ENCODE results near the gene CASQ2. TPM values are rescaled to one million over a fixed set of nuclear protein-coding genes. Genes with fewer than 3 reads are reported as not detected.
A peak's percentile ranks its signal among the peaks of the same experiment; 100 is the strongest.

Gene CASQ2
- total RNA-seq, 1 experiment from 2014 or later = not detected

DNA sequence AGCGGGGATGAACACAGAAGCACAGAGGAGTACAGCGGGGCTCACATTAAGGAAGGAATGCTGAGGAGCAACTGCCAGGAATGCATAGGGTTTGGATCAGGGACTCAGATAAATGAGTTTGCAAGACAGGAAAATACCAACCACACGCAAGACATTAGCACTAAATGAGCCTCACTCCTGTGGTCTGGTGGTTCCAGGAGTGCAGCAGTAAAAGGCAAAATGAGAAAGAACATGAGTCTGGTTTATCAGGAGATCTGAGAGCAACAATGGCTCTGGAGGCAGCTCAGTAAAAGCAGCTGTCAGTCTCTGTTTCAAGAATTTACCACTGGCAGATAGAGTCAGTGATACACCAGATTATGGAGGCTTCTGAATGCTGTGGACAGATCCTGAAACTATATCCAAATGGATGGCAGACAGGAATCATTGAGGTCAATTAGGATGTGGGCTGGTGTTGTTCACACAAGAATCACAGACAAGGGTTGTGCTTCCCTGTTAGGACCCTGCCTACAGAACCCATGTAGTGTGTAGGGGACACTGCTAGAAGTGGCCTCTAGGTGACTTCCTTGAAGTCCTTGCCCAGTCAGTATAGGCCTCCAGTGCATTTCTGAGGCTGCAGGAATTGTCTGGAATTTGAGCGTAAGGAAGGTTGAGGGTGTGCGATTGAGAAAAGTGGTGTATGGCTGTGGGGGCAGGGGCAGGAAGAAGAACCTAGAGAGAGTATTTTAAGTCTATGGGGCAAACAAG is 50.3 kb downstream of the CASQ2 start:
- peak; percentile 54; the same call in 1 of the 2 replicates for ATAC-seq
- RAD21 ChIA-PET (ENCODE audit: low non-redundant PET in 1 of 2, low total read pairs in 2 of 2, uncharacterized antibody in 2 of 2, unreplicated experiment in 2 of 2) = interaction anchor here in 1 of 2 experiments (1.3 kb wide), 1 partner anchor 46 kb away, joined by 4 read pairs; no protein-coding TSS in a partner anchor
- Histone ChIP-seq H4K20me1 (ENCODE audit: insufficient read depth) (no peaks in the 10 kb centered on the region), H3K27me3 (ENCODE audit: insufficient read depth, low read length) (no peaks in the 10 kb centered on the region), H3K79me2 (ENCODE audit: insufficient read depth, low read length) (no peaks in the 10 kb centered on the region), H3K9ac (ENCODE audit: low read length) (no peak overlapping the region), H2AFZ (ENCODE audit: low read depth, low read length, poor library complexity, severe bottlenecking) (no peak overlapping the region), H3K4me2 (ENCODE audit: low read length) (no peak overlapping the region), H3K4me1 (ENCODE audit: control insufficient read depth in 1 of 2, insufficient read depth in 2 of 2, low read length in 2 of 2) (peaks cover 7 to 15% of the 10 kb centered on the region in 2 experiments; a peak in 2 of 4 replicates), H3K4me3 (replicated peaks in 1 of 2; ENCODE audit: low read depth in 1 of 2, low read length in 2 of 2) (no peak overlapping the region), H3K36me3 (ENCODE audit: control insufficient read depth in 1 of 2, insufficient read depth in 2 of 2, low read length in 2 of 2) (no peaks in the 10 kb centered on the region), H3K9me2 (ENCODE audit: insufficient read depth) (no peaks in the 10 kb centered on the region), H3K9me3 (ENCODE audit: control insufficient read depth in 1 of 2, insufficient read depth in 1 of 2, low read depth in 1 of 2, low read length in 2 of 2) (no peaks in the 10 kb centered on the region), H3K27ac (ENCODE audit: low read depth, low read length) (no peak overlapping the region)
- no peak for DNase-seq (ENCODE audit: low read depth, low spot score)
- TF ChIP-seq, protein P1, sequence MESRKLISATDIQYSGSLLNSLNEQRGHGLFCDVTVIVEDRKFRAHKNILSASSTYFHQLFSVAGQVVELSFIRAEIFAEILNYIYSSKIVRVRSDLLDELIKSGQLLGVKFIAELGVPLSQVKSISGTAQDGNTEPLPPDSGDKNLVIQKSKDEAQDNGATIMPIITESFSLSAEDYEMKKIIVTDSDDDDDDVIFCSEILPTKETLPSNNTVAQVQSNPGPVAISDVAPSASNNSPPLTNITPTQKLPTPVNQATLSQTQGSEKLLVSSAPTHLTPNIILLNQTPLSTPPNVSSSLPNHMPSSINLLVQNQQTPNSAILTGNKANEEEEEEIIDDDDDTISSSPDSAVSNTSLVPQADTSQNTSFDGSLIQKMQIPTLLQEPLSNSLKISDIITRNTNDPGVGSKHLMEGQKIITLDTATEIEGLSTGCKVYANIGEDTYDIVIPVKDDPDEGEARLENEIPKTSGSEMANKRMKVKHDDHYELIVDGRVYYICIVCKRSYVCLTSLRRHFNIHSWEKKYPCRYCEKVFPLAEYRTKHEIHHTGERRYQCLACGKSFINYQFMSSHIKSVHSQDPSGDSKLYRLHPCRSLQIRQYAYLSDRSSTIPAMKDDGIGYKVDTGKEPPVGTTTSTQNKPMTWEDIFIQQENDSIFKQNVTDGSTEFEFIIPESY (IDR thresholded peaks at IDR 0.05; ENCODE audit: extremely low read depth, insufficient replicate concordance, low read length) = no peak
- TF ChIP-seq FOSL1 (IDR thresholded peaks at IDR 0.05; ENCODE audit: low read depth) = no peak
- intact Hi-C loops (cut with micrococcal nuclease) = loop anchor here (5.0 kb wide), 1 partner anchor 264 kb away; no protein-coding TSS in a partner anchor
- no TSS peak for BruUV-seq (replicated peaks)
- POLR2A ChIA-PET = interaction anchor here (1.7 kb wide), 1 partner anchor 54 kb away, joined by 4 read pairs; no protein-coding TSS in a partner anchor
- CTCF ChIA-PET = interaction anchor here (1.0 to 5.0 kb wide), 5 partner anchors 13 to 263 kb away, joined by 4 to 28 read pairs (median 8); no protein-coding TSS in a partner anchor

DNA sequence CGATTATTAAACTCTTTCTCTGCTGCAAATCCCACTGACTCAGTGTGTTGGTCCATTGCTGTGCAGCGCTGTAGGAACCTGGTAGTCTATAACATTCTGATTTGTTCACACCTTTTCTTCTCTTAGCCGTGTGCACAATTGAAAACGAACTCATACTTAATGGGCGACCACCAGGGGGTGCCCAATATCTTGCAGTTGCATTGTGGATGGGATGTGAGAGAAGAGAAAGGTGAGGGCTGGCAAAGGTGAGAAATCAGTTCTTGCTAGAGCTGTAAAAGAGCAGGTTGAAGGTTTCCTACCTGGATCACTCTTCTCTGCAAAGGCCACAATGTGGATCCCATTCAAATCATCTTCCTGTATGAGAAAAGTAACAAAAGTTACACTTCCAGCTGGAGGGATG is 51.0 kb downstream of the CASQ2 start:
- Histone ChIP-seq H3K36me3 (ENCODE audit: control insufficient read depth in 1 of 2, insufficient read depth in 2 of 2, low read length in 2 of 2) (no peaks in the 10 kb centered on the region), H3K4me3 (replicated peaks in 1 of 2; ENCODE audit: low read depth in 1 of 2, low read length in 2 of 2) (no peak overlapping the region), H3K27ac (ENCODE audit: low read depth, low read length) (no peak overlapping the region), H3K27me3 (ENCODE audit: insufficient read depth, low read length) (no peaks in the 10 kb centered on the region), H3K4me1 (ENCODE audit: control insufficient read depth in 1 of 2, insufficient read depth in 2 of 2, low read length in 2 of 2) (peaks cover 7 to 15% of the 10 kb centered on the region in 2 experiments; a peak in 2 of 4 replicates), H3K4me2 (ENCODE audit: low read length) (no peak overlapping the region), H3K9ac (ENCODE audit: low read length) (no peak overlapping the region), H3K9me2 (ENCODE audit: insufficient read depth) (no peaks in the 10 kb centered on the region), H3K9me3 (ENCODE audit: control insufficient read depth in 1 of 2, insufficient read depth in 1 of 2, low read depth in 1 of 2, low read length in 2 of 2) (no peaks in the 10 kb centered on the region), H4K20me1 (ENCODE audit: insufficient read depth) (no peaks in the 10 kb centered on the region), H3K79me2 (ENCODE audit: insufficient read depth, low read length) (no peaks in the 10 kb centered on the region), H2AFZ (ENCODE audit: low read depth, low read length, poor library complexity, severe bottlenecking) (no peak overlapping the region)
- DNase-seq (ENCODE audit: low read depth, low spot score) (peak; percentile 32), ATAC-seq (peak; percentile 68)
- ChIA-PET POLR2A (interaction anchor here (1.7 kb wide), 1 partner anchor 54 kb away, joined by 4 read pairs; no protein-coding TSS in a partner anchor), CTCF (interaction anchor here (1.0 to 5.0 kb wide), 5 partner anchors 12 to 264 kb away, joined by 4 to 28 read pairs (median 8); no protein-coding TSS in a partner anchor), RAD21 (ENCODE audit: low non-redundant PET in 1 of 2, low total read pairs in 2 of 2, uncharacterized antibody in 2 of 2, unreplicated experiment in 2 of 2) (interaction anchor here in 1 of 2 experiments (1.3 kb wide), 1 partner anchor 47 kb away, joined by 4 read pairs; no protein-coding TSS in a partner anchor)
- no TSS peak for BruUV-seq (replicated peaks)
- intact Hi-C loops (cut with micrococcal nuclease) = loop anchor here (5.0 kb wide), 1 partner anchor 265 kb away; no protein-coding TSS in a partner anchor
- TF ChIP-seq RAD21 (IDR thresholded peaks at IDR 0.05; ENCODE audit: low read depth) (peak; percentile 66), SIN3A (IDR thresholded peaks at IDR 0.05; ENCODE audit: low read depth) (no peak), SP1 (IDR thresholded peaks at IDR 0.05; ENCODE audit: low read depth) (no peak)
- TF ChIP-seq, protein P2, sequence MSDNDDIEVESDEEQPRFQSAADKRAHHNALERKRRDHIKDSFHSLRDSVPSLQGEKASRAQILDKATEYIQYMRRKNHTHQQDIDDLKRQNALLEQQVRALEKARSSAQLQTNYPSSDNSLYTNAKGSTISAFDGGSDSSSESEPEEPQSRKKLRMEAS (IDR thresholded peaks at IDR 0.05) = peak; percentile 63
- TF ChIP-seq, protein P3, sequence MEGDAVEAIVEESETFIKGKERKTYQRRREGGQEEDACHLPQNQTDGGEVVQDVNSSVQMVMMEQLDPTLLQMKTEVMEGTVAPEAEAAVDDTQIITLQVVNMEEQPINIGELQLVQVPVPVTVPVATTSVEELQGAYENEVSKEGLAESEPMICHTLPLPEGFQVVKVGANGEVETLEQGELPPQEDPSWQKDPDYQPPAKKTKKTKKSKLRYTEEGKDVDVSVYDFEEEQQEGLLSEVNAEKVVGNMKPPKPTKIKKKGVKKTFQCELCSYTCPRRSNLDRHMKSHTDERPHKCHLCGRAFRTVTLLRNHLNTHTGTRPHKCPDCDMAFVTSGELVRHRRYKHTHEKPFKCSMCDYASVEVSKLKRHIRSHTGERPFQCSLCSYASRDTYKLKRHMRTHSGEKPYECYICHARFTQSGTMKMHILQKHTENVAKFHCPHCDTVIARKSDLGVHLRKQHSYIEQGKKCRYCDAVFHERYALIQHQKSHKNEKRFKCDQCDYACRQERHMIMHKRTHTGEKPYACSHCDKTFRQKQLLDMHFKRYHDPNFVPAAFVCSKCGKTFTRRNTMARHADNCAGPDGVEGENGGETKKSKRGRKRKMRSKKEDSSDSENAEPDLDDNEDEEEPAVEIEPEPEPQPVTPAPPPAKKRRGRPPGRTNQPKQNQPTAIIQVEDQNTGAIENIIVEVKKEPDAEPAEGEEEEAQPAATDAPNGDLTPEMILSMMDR (IDR thresholded peaks at IDR 0.05 in 2 of 3, conservative IDR thresholded peaks at IDR 0.05 in 1 of 3; ENCODE audit: borderline replicate concordance in 1 of 3, insufficient read depth in 1 of 3, low read depth in 2 of 3, low read length in 2 of 3) = peak; percentile 31 to 58 (median 48); a peak in 4 of 6 replicates
